Right lobe of liver (tissue), 6 donors: Measurements from ENCODE around the gene GALNS. TPM values are rescaled to one million over a fixed set of nuclear protein-coding genes. Genes with fewer than 3 reads are reported as not detected.

ENCODE experiments used
- ATAC-seq, 4 donors: fragments of 200-7000 bp; cut with Tn5 transposase; one replicate each; pipeline ENCODE4 v1.9.1; 2020; ENCODE audit warnings: mild to moderate bottlenecking in 4 of 4, moderate library complexity in 4 of 4
- DNase-seq, 3 donors: peaks; one replicate each; pipeline ENCODE4 v3.0.0-alpha.2; 2020
- H3K27ac ChIP-seq, 3 donors: fragments of 200-600 bp; one replicate each; pipeline ENCODE4 v1.8.0; 2022
- H3K27me3 ChIP-seq, 2 donors: fragments of 200-600 bp; one replicate each; pipeline ENCODE4 v1.8.0; 2022
- H3K36me3 ChIP-seq, 4 donors: fragments of 200-600 bp; sonication (generic) in 1 of 4; one replicate each; pipeline versions ENCODE4 v1.5.1 to v1.8.0; 2017 to 2022; ENCODE audit warnings: control low read depth in 1 of 4
- H3K4me1 ChIP-seq, 4 donors: fragments of 200-600 bp; sonication (generic) in 1 of 4; one replicate each; pipeline versions ENCODE4 v1.5.1 to v1.8.0; 2017 to 2022; ENCODE audit warnings: control low read depth in 1 of 4
- H3K4me3 ChIP-seq, 3 donors: fragments of 200-600 bp; one replicate each; pipeline ENCODE4 v1.8.0; 2022
- H3K9me3 ChIP-seq, 4 donors: fragments of 200-600 bp; sonication (generic) in 1 of 4; one replicate each; pipeline versions ENCODE4 v1.5.1 to v1.8.0; 2017 to 2022; ENCODE audit warnings: control low read depth in 1 of 4
- POLR2A ChIP-seq: fragments of 450-650 bp; IDR thresholded peaks from one replicate; pipeline ENCODE4 v1.6.1; 2017; ENCODE audit warnings: antibody characterized with exemption, mild to moderate bottlenecking
- WGBS: methylation state at CpG from one replicate; pipeline ENCODE4 v1.1.6; 2018; ENCODE audit warnings: low coverage, low lambda C conversion rate; ENCODE audit not compliant: insufficient coverage; ENCODE audit errors: missing lambda C conversion rate; 5-methylcytosine and 5-hydroxymethylcytosine counted together
- intact Hi-C, 2 donors: fragments of 100-400 bp; cut with DNase I; formaldehyde crosslinking; loops; one replicate each; pipeline versions ENCODE4 v1.11.2 to v1.14.1; 2022
- total RNA-seq, 6 experiments: library from RNA; depleted of rRNA in 2 of 6; stranded (reverse); fragments of >200 nt in 2 of 6; fragmentation: NEBNext Ultra II Directional in 3 of 6; extraction: Animal tissue kit (Norgen Biotek cat#: 25700) in 3 of 6; gene quantifications; one replicate each; pipeline versions ENCODE4 v1.1.0 to v1.2.4, GENCODE V29; 2016 to 2023
- TF ChIP-seq, protein P1 (sequence below), 4 donors: fragments of 200-600 bp in 3 of 4; fragments of 450-650 bp in 1 of 4; IDR thresholded peaks; one replicate each; pipeline versions ENCODE4 v1.5.1 to v1.8.0; 2016 to 2022; ENCODE audit warnings: antibody characterized with exemption in 4 of 4, mild to moderate bottlenecking in 2 of 4
- donor health status: DM: no; HTN: yes; CAD: no.
- donor health status: DM: no; HTN: no; CAD: no.
- donor health status: DM: no; HTN: no; CAD: no.
- donor health status: DM: no; HTN: yes; CAD: no.
- donor health status: DM: no; HTN: yes; CAD: no.

Gene GALNS
- total RNA-seq, 6 experiments from 2014 or later, result 9.2 to 20.6 (median 16.5) TPM

DNA sequence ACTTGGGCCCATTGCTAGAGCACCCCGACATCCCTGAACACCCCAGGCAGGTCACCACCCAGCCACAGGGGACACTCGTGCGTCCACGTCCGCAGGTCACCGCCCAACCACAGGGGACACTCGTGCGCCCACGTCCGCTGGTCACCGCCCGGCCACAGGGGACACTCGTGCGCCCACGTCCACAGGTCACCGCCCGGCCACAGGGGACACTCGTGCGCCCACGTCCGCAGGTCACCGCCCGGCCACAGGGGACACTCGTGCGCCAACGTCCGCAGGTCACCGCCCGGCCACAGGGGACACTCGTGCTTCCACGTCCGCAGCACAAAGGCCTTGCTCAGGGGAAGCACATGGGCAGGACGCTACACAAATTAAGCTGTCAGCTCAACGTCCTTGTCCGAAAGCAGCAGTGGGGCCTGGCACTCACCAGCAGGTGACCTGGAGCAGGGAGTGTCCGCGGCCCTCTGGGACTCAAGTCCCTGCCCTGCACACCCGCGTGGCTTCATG is 17.7 kb downstream of the GALNS start:
- Histone ChIP-seq H3K9me3 (no peaks in the 10 kb centered on the region), H3K4me1 (no peaks in the 10 kb centered on the region), H3K27ac (no peak overlapping the region), H3K27me3 (no peaks in the 10 kb centered on the region), H3K36me3 (peaks cover 0 to 8% (median 2%) of the 10 kb centered on the region in 4 donors), H3K4me3 (no peak overlapping the region)
- ATAC-seq (no peak), DNase-seq (no peak)
- TF ChIP-seq, protein P1, sequence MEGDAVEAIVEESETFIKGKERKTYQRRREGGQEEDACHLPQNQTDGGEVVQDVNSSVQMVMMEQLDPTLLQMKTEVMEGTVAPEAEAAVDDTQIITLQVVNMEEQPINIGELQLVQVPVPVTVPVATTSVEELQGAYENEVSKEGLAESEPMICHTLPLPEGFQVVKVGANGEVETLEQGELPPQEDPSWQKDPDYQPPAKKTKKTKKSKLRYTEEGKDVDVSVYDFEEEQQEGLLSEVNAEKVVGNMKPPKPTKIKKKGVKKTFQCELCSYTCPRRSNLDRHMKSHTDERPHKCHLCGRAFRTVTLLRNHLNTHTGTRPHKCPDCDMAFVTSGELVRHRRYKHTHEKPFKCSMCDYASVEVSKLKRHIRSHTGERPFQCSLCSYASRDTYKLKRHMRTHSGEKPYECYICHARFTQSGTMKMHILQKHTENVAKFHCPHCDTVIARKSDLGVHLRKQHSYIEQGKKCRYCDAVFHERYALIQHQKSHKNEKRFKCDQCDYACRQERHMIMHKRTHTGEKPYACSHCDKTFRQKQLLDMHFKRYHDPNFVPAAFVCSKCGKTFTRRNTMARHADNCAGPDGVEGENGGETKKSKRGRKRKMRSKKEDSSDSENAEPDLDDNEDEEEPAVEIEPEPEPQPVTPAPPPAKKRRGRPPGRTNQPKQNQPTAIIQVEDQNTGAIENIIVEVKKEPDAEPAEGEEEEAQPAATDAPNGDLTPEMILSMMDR (IDR thresholded peaks at IDR 0.05), result no peak
- WGBS, result 75% methylated on average over 8 of the region's 39 CpGs
- intact Hi-C loops, result no loop called here

DNA sequence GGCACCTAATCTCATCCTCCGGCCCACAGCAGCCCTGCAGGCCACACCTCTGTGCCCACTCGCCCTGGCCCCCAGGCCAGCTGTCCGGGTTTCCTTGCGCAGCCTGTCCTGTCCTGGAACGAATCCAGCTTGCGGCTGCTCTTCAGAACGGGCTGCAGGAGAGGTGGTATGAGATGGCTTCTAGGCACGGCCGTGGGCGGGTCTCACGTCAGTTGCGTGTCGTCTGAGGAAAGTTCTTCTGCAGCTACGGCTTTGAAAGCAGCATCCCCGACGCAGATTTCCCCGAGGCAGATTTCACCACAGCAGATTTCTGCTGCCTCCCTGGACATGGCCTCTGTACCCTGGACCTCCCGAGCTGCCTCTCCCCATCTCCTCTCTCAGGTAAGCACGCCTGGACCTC is 18.2 kb downstream of the GALNS start:
- intact Hi-C loops, result no loop called here
- ATAC-seq (no peak), DNase-seq (no peak)
- H3K36me3 ChIP-seq, result peaks cover 0 to 8% (median 2%) of the 10 kb centered on the region in 4 donors
- H3K4me3 ChIP-seq, result no peak overlapping the region
- H3K27me3 ChIP-seq, result no peaks in the 10 kb centered on the region
- no peak overlapping the region for H3K27ac ChIP-seq
- TF ChIP-seq POLR2A, result no peak
- TF ChIP-seq, protein P1 (IDR thresholded peaks at IDR 0.05), result no peak
- 85% methylated on average over 5 of the region's 19 CpGs for WGBS
- no peaks in the 10 kb centered on the region for H3K9me3 ChIP-seq
- no peaks in the 10 kb centered on the region for H3K4me1 ChIP-seq

DNA sequence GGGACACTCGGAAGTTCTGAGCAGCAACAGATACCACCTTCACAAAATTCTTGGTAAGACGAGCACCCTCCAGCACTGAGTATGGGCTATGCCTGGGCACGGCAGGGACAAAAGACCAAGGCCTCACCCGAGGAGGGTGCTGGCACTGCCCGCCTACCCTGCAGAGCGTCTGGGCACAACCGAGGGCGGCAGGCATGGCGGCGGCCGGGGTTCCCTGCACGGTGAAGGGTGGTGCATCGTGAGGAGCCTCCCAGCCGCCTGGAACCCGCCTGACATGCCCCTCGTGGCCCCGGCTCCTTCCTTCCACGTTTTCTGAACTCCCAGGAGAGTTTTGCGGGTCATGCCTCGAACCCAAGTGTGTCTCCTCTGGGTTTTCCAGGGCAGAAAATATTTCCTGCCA is 18.9 kb downstream of the GALNS start:
- intact Hi-C loops, result no loop called here
- TF ChIP-seq, protein P1 (IDR thresholded peaks at IDR 0.05), result no peak
- no peak for TF ChIP-seq POLR2A
- Histone ChIP-seq H3K4me3 (no peak overlapping the region), H3K27me3 (no peaks in the 10 kb centered on the region), H3K36me3 (peaks cover 0 to 8% (median 2%) of the 10 kb centered on the region in 4 donors), H3K9me3 (no peaks in the 10 kb centered on the region), H3K27ac (no peak overlapping the region), H3K4me1 (no peaks in the 10 kb centered on the region)
- DNase-seq, result no peak
- WGBS, result 40% methylated on average over 1 of the region's 20 CpGs
- no peak for ATAC-seq

DNA sequence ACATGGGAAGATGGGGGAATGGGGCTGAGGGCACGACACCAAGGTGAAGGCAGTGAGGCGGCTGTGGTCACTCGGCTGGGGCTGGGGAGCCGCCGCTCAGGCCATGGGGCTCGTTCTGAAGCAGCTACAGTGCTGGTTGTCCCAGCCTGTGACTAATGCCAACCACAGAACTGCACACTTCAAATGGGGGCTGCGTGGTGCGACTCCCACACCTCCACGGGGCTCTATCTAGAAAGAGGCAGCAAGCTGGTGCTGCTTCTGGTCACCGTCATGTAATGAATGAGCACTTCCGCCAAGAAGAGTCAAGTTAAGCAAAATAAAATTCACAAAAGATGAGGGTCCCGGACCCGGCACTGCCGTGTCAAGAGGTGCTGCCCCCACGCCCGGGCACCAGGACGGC is 20.0 kb downstream of the GALNS start:
- H3K27me3 ChIP-seq, result no peaks in the 10 kb centered on the region
- peaks cover 0 to 8% (median 2%) of the 10 kb centered on the region in 4 donors for H3K36me3 ChIP-seq
- intact Hi-C loops, result no loop called here
- 87% methylated on average over 4 of the region's 17 CpGs for WGBS
- ATAC-seq (no peak), DNase-seq (no peak)
- no peaks in the 10 kb centered on the region for H3K4me1 ChIP-seq
- H3K4me3 ChIP-seq, result no peak overlapping the region
- TF ChIP-seq, protein P1 (IDR thresholded peaks at IDR 0.05), result no peak
- H3K9me3 ChIP-seq, result no peaks in the 10 kb centered on the region
- no peak overlapping the region for H3K27ac ChIP-seq

DNA sequence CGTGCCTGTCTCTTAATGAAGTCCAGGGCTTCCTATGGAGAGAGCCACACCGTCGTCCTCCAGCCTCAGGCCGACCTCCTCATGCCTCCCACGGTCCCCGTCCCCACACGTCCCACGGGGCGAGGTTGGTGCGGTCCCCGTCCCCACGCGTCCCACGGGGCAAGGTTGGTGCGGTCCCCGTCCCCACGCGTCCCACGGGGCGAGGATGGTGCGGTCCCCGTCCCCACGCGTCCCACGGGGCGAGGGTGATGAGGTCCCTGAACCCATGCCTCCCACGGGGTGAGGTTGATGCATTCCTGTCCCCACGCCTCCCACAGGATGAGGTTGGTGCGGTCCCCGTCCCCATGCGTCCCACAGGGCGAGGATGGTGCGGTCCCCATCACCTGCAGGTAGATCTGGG is 20.9 kb downstream of the GALNS start:
- peaks cover 0 to 8% (median 2%) of the 10 kb centered on the region in 4 donors for H3K36me3 ChIP-seq
- WGBS, result 83% methylated on average over 1 of the region's 33 CpGs

More for the DNA sequence above, 20.9 kb downstream of the GALNS start:
- TF ChIP-seq POLR2A, result no peak
- TF ChIP-seq, protein P1 (IDR thresholded peaks at IDR 0.05), result no peak
- DNase-seq (no peak), ATAC-seq (no peak)
- H3K4me1 ChIP-seq, result no peaks in the 10 kb centered on the region
- no peak overlapping the region for H3K27ac ChIP-seq
- intact Hi-C loops, result no loop called here
- H3K27me3 ChIP-seq, result no peaks in the 10 kb centered on the region
- H3K9me3 ChIP-seq, result no peaks in the 10 kb centered on the region
- no peak overlapping the region for H3K4me3 ChIP-seq
